ENCODE measurements around the gene LRRK1. TPM values are rescaled to one million over a fixed set of nuclear protein-coding genes. Genes with fewer than 3 reads are reported as not detected.

LRRK1 gene
- polyA plus RNA-seq, 1 of the 3 experiments (the other 2 are of a cell fraction), result 6.9 TPM

GRCh38 chr15:100893261-100893963 is 25.7 kb upstream of the LRRK1 start:
- no peaks in the 10 kb centered on the region for H3K27me3 ChIP-seq (ENCODE audit: insufficient read depth)
- H3K9me2 ChIP-seq, result no peaks in the 10 kb centered on the region
- no peaks in the 10 kb centered on the region for H3F3A ChIP-seq (replicated peaks; ENCODE audit: insufficient read depth)
- 83% methylated on average over 5 of the region's 6 CpGs for WGBS (ENCODE audit: low lambda C conversion rate)
- H3K4me2 ChIP-seq, result no peak overlapping the region
- no peak for DNase-seq
- TF ChIP-seq, protein P1, sequence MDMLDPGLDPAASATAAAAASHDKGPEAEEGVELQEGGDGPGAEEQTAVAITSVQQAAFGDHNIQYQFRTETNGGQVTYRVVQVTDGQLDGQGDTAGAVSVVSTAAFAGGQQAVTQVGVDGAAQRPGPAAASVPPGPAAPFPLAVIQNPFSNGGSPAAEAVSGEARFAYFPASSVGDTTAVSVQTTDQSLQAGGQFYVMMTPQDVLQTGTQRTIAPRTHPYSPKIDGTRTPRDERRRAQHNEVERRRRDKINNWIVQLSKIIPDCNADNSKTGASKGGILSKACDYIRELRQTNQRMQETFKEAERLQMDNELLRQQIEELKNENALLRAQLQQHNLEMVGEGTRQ (IDR thresholded peaks at IDR 0.05; ENCODE audit: borderline replicate concordance, low read depth, low read length), result no peak
- TF ChIP-seq TCF12 (IDR thresholded peaks at IDR 0.05), result no peak
- no peak for TF ChIP-seq MXI1 (IDR thresholded peaks at IDR 0.05; ENCODE audit: low read depth, low read length)
- no peak for TF ChIP-seq TAF1 (IDR thresholded peaks at IDR 0.05; ENCODE audit: borderline replicate concordance, low read depth, low read length)
- TF ChIP-seq EZH2phosphoT487 (IDR thresholded peaks at IDR 0.05; ENCODE audit: borderline replicate concordance, low read depth), result no peak
- TF ChIP-seq TEAD4 (IDR thresholded peaks at IDR 0.05; ENCODE audit: borderline replicate concordance, insufficient read depth), result no peak
- TF ChIP-seq RXRA (IDR thresholded peaks at IDR 0.05; ENCODE audit: borderline replicate concordance, low read depth), result no peak
- TF ChIP-seq POLR2AphosphoS5 (IDR thresholded peaks at IDR 0.05; ENCODE audit: low read depth, low read length), result no peak
- TF ChIP-seq RAD21 (IDR thresholded peaks at IDR 0.05; ENCODE audit: low read length), result no peak
- no peak for TF ChIP-seq MAX (IDR thresholded peaks at IDR 0.05; ENCODE audit: low read depth)
- no peak for TF ChIP-seq FOSL2 (IDR thresholded peaks at IDR 0.05; ENCODE audit: borderline replicate concordance, low read depth)
- TF ChIP-seq USF1 (IDR thresholded peaks at IDR 0.05; ENCODE audit: borderline replicate concordance, low read depth), result no peak
- TF ChIP-seq IRF3 (IDR thresholded peaks at IDR 0.05; ENCODE audit: low read depth, low read length), result no peak
- no peaks in the 10 kb centered on the region for H3K79me2 ChIP-seq (ENCODE audit: insufficient read depth)
- H3K4me3 ChIP-seq (ENCODE audit: low read depth in 2 of 2, low read length in 1 of 2), result no peak overlapping the region
- POLR2A ChIA-PET, result no interaction called here
- H3K36me3 ChIP-seq (replicated peaks in 1 of 2; ENCODE audit: control insufficient read depth in 1 of 2, insufficient read depth in 2 of 2, low read length in 1 of 2), result no peaks in the 10 kb centered on the region
- H2AFZ ChIP-seq (ENCODE audit: low read depth), result no peak overlapping the region
- no peaks in the 10 kb centered on the region for H4K20me1 ChIP-seq (ENCODE audit: insufficient read depth)
- H3K27ac ChIP-seq (ENCODE audit: low read depth in 2 of 2, low read length in 1 of 2), result no peak overlapping the region; a peak in 1 of 4 replicates
- no peaks in the 10 kb centered on the region for H3K9me3 ChIP-seq
- CTCF ChIA-PET, result interaction anchor here (1.0 to 2.7 kb wide), 3 partner anchors 20 to 134 kb away, joined by 3 to 7 read pairs (median 3); no protein-coding TSS in a partner anchor
- no peak overlapping the region for H3K9ac ChIP-seq
- H3K4me1 ChIP-seq (ENCODE audit: control insufficient read depth in 1 of 2, insufficient read depth in 2 of 2, low read depth in 1 of 2, low read length in 1 of 2), result peaks cover 0 to 11% of the 10 kb centered on the region in 2 experiments; a peak in 1 of 4 replicates

DNA sequence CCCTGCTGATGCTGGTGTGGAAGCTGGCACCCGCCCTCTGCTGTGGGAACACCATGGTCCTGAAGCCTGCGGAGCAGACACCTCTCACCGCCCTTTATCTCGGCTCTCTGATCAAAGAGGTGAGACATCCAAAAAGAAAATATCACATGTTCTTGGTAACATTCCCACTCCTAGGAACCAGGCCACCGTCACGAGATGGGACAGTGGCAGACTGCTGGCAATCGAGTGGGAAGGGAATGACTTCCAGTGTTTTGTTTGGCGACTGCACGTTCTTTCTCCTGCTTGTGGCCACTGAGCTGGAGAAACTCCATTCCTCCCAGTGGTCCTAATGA is 25.2 kb upstream of the LRRK1 start:
- Histone ChIP-seq H3K9me2 (no peaks in the 10 kb centered on the region), H3K4me2 (no peak overlapping the region), H3K4me1 (ENCODE audit: control insufficient read depth in 1 of 2, insufficient read depth in 2 of 2, low read depth in 1 of 2, low read length in 1 of 2) (peaks cover 0 to 11% of the 10 kb centered on the region in 2 experiments; a peak in 1 of 4 replicates), H3K27ac (ENCODE audit: low read depth in 2 of 2, low read length in 1 of 2) (no peak overlapping the region; a peak in 1 of 4 replicates), H3K4me3 (ENCODE audit: low read depth in 2 of 2, low read length in 1 of 2) (no peak overlapping the region), H3K27me3 (ENCODE audit: insufficient read depth) (no peaks in the 10 kb centered on the region), H3K9me3 (no peaks in the 10 kb centered on the region), H4K20me1 (ENCODE audit: insufficient read depth) (no peaks in the 10 kb centered on the region), H3K9ac (no peak overlapping the region), H3K79me2 (ENCODE audit: insufficient read depth) (no peaks in the 10 kb centered on the region), H3F3A (replicated peaks; ENCODE audit: insufficient read depth) (no peaks in the 10 kb centered on the region), H3K36me3 (replicated peaks in 1 of 2; ENCODE audit: control insufficient read depth in 1 of 2, insufficient read depth in 2 of 2, low read length in 1 of 2) (no peaks in the 10 kb centered on the region), H2AFZ (ENCODE audit: low read depth) (no peak overlapping the region)
- POLR2A ChIA-PET, result no interaction called here
- CTCF ChIA-PET, result interaction anchor here (1.0 to 2.7 kb wide), 3 partner anchors 21 to 135 kb away, joined by 3 to 7 read pairs (median 3); no protein-coding TSS in a partner anchor
- no peak for DNase-seq
- whole genome bisulfite sequencing (ENCODE audit: low lambda C conversion rate), result 83% methylated on average over 8 of the region's 9 CpGs
- no peak for TF ChIP-seq MAX (IDR thresholded peaks at IDR 0.05; ENCODE audit: low read depth)
- no peak for TF ChIP-seq RAD21 (IDR thresholded peaks at IDR 0.05; ENCODE audit: low read length)
- TF ChIP-seq FOSL2 (IDR thresholded peaks at IDR 0.05; ENCODE audit: borderline replicate concordance, low read depth), result no peak
- no peak for TF ChIP-seq TEAD4 (IDR thresholded peaks at IDR 0.05; ENCODE audit: borderline replicate concordance, insufficient read depth)
- TF ChIP-seq RXRA (IDR thresholded peaks at IDR 0.05; ENCODE audit: borderline replicate concordance, low read depth), result no peak
- TF ChIP-seq EP300 (IDR thresholded peaks at IDR 0.05; ENCODE audit: borderline replicate concordance in 1 of 2, low read depth in 1 of 2, low read length in 1 of 2), result no peak
- TF ChIP-seq SMC3 (IDR thresholded peaks at IDR 0.05; ENCODE audit: low read depth, low read length), result no peak
- no peak for TF ChIP-seq YY1 (IDR thresholded peaks at IDR 0.05; ENCODE audit: low read depth)
- no peak for TF ChIP-seq RFX5 (IDR thresholded peaks at IDR 0.05; ENCODE audit: low read length)
- no peak for TF ChIP-seq NRF1 (IDR thresholded peaks at IDR 0.05; ENCODE audit: low read depth, low read length)
- no peak for TF ChIP-seq EZH2phosphoT487 (IDR thresholded peaks at IDR 0.05; ENCODE audit: borderline replicate concordance, low read depth)
- TF ChIP-seq MXI1 (IDR thresholded peaks at IDR 0.05; ENCODE audit: low read depth, low read length), result no peak
- no peak for TF ChIP-seq TAF1 (IDR thresholded peaks at IDR 0.05; ENCODE audit: borderline replicate concordance, low read depth, low read length)
- TF ChIP-seq PBX3 (IDR thresholded peaks at IDR 0.05), result no peak
